ENCODE measurements around the gene SH2D2A.

The SH2D2A gene

DNA sequence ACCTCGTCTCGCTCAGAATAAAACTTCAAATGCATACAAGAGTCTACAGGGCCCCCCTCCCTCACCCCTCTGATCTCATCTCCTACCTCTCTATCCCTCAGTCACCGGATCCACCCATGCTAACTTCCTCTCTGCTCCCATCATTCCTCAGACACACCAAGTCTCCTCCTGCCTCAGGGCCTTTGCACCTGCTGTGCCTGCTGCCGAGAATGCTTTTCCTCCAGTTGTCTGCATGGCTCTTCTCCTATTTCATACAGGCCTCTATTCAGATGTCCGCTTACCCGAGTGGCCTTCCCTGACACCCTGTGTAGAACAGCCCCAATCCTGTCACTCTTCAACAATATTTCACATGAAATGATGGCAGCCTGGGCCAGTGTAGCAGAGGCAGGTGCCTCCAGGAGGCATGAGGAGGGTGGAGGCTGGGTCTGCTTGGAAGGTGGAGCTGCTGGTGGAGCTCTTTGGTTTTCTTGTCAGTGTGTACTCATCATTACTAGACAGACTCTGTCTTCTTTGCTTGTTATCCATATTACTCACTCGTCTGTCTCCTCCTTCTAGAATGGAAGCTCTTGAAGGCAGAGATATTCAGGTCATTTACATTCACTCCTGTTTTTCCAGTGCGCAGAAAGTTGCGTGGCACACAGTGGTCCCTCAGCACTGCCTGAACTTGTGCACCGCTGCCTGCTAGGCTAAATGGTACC, 4.2 kb downstream of the SH2D2A start:
- TF ChIP-seq FOXP2 (optimal IDR thresholded peaks at IDR 0.05; ENCODE audit: borderline replicate concordance, extremely low read depth, extremely low read length, insufficient read depth) (no peak), SIN3A (IDR thresholded peaks at IDR 0.05; ENCODE audit: borderline replicate concordance, insufficient read depth, low read length) (no peak), POLR2AphosphoS5 (IDR thresholded peaks at IDR 0.05; ENCODE audit: low read depth, low read length) (no peak), TAF1 (IDR thresholded peaks at IDR 0.05; ENCODE audit: borderline replicate concordance, insufficient read depth, low read length) (no peak)
- TF ChIP-seq, protein P1, sequence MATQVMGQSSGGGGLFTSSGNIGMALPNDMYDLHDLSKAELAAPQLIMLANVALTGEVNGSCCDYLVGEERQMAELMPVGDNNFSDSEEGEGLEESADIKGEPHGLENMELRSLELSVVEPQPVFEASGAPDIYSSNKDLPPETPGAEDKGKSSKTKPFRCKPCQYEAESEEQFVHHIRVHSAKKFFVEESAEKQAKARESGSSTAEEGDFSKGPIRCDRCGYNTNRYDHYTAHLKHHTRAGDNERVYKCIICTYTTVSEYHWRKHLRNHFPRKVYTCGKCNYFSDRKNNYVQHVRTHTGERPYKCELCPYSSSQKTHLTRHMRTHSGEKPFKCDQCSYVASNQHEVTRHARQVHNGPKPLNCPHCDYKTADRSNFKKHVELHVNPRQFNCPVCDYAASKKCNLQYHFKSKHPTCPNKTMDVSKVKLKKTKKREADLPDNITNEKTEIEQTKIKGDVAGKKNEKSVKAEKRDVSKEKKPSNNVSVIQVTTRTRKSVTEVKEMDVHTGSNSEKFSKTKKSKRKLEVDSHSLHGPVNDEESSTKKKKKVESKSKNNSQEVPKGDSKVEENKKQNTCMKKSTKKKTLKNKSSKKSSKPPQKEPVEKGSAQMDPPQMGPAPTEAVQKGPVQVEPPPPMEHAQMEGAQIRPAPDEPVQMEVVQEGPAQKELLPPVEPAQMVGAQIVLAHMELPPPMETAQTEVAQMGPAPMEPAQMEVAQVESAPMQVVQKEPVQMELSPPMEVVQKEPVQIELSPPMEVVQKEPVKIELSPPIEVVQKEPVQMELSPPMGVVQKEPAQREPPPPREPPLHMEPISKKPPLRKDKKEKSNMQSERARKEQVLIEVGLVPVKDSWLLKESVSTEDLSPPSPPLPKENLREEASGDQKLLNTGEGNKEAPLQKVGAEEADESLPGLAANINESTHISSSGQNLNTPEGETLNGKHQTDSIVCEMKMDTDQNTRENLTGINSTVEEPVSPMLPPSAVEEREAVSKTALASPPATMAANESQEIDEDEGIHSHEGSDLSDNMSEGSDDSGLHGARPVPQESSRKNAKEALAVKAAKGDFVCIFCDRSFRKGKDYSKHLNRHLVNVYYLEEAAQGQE (IDR thresholded peaks at IDR 0.05; ENCODE audit: insufficient read depth in 1 of 2, low read depth in 2 of 2, low read length in 2 of 2), result no peak

- no peak for TF ChIP-seq SIN3A (IDR thresholded peaks at IDR 0.05; ENCODE audit: borderline replicate concordance, insufficient read depth, low read length)
- TF ChIP-seq FOXP2 (optimal IDR thresholded peaks at IDR 0.05; ENCODE audit: borderline replicate concordance, extremely low read depth, extremely low read length, insufficient read depth), result no peak
- no peak for TF ChIP-seq POLR2AphosphoS5 (IDR thresholded peaks at IDR 0.05; ENCODE audit: low read depth, low read length)
- TF ChIP-seq TAF1 (IDR thresholded peaks at IDR 0.05; ENCODE audit: borderline replicate concordance, insufficient read depth, low read length), result no peak
- TF ChIP-seq, protein P1 (IDR thresholded peaks at IDR 0.05; ENCODE audit: insufficient read depth in 1 of 2, low read depth in 2 of 2, low read length in 2 of 2), result no peak
These were observed 5.5 kb downstream of the SH2D2A start for GRCh38 chr1:156811168-156811567.

DNA sequence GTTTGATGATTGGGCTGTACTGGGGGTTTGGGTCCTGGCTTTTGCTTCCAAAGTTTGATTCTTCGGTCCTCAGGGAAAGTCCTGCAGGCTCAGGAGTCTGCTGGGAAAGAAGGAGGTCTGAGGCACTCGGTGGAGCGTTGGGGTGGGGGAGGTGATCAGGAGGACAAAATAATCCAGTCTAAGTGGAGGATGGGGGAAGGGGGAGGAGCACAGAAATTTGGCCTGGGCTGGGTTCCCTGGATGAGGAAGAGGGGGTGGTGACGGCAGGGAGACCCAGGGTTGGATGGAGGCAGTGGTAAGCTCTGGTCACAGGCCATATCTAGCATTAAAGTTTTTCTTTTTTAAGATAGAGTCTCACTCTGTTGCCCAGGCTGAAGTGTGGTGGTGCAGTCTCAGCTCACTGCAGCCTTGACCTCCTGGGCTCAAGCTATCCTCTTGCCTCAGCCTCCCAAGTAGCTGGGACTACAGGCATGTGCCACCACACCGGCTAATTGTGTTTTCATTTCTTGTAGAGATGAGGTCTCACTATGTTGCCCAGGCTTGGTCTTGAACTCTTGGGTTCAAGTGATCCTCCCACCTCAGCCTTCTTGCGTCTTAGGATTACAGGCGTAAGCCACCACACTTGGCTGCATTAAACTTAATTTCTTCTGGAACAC, 6.8 kb downstream of the SH2D2A start:
- TF ChIP-seq FOXP2 (optimal IDR thresholded peaks at IDR 0.05; ENCODE audit: borderline replicate concordance, extremely low read depth, extremely low read length, insufficient read depth), result no peak
- TF ChIP-seq POLR2AphosphoS5 (IDR thresholded peaks at IDR 0.05; ENCODE audit: low read depth, low read length), result no peak
- TF ChIP-seq, protein P1 (IDR thresholded peaks at IDR 0.05; ENCODE audit: insufficient read depth in 1 of 2, low read depth in 2 of 2, low read length in 2 of 2), result no peak

DNA sequence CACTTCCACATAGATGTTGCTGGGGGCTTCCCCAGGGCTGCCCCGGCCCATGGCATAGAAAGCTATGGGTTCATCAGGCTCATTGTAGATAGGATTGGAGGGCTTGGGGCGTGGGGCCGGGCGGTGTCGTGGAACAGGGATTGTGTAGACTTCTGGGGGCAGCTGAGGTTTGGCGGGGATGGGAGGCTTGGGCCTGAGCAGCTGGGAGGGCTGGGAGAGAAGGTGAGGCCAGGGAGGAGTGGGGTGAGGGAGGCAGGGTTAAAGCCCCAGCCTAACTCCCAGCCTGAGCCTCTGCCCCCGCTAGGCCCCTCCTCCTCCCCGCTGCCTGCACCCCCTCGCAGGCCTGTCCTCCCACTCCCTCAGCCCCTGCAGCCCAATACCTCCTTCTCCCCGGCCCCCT, 7.4 kb downstream of the SH2D2A start:
- no peak for TF ChIP-seq TAF1 (IDR thresholded peaks at IDR 0.05; ENCODE audit: borderline replicate concordance, insufficient read depth, low read length)
- no peak for TF ChIP-seq FOXP2 (optimal IDR thresholded peaks at IDR 0.05; ENCODE audit: borderline replicate concordance, extremely low read depth, extremely low read length, insufficient read depth)
- TF ChIP-seq, protein P1 (IDR thresholded peaks at IDR 0.05; ENCODE audit: insufficient read depth in 1 of 2, low read depth in 2 of 2, low read length in 2 of 2), result no peak
- no peak for TF ChIP-seq SIN3A (IDR thresholded peaks at IDR 0.05; ENCODE audit: borderline replicate concordance, insufficient read depth, low read length)
- TF ChIP-seq POLR2AphosphoS5 (IDR thresholded peaks at IDR 0.05; ENCODE audit: low read depth, low read length), result no peak

All from PFSK-1 (cell line).